Prostate gland (tissue), 2 donors: Measurements from ENCODE around the gene TBC1D16. TPM values are rescaled to one million over a fixed set of nuclear protein-coding genes. Genes with fewer than 3 reads are reported as not detected.
A peak's percentile ranks its signal among the peaks of the same experiment; 100 is the strongest.
"Not testable (repeated sequence)": the region's sequence is repeated elsewhere in the genome, so short reads cannot be mapped to it uniquely, and the experiment has no call there.

ENCODE experiments used
- DNase-seq: peaks from one replicate; pipeline ENCODE4 v3.0.0-alpha.2; 2019; ENCODE audit warnings: low spot score
- H3K27ac ChIP-seq, 2 donors: fragments of 200-600 bp; sonication (generic); 2 replicates each; pipeline ENCODE4 v1.5.1; 2017 to 2019
- H3K27me3 ChIP-seq: fragments of 200-600 bp; sonication (generic); replicated peaks from 2 replicates; pipeline ENCODE4 v1.5.1; 2019; ENCODE audit not compliant: insufficient read depth
- H3K36me3 ChIP-seq, 2 donors: fragments of 200-600 bp; sonication (generic); 1 replicate in 1 of 2; 2 replicates in 1 of 2; pipeline versions ENCODE4 v1.5.1 to v1.8.1; 2017 to 2019
- H3K4me1 ChIP-seq: fragments of 200-600 bp; sonication (generic); replicated peaks from 2 replicates; pipeline ENCODE4 v1.5.1; 2019
- H3K4me3 ChIP-seq, 2 donors: fragments of 200-600 bp; sonication (generic); 2 replicates each; pipeline ENCODE4 v1.5.1; 2017 to 2019
- H3K9me3 ChIP-seq: fragments of 200-600 bp; sonication (generic); 2 replicates; pipeline ENCODE4 v1.5.1; 2017
- CTCF ChIP-seq, 4 experiments: fragments of 200-600 bp in 2 of 4; fragments of 450-650 bp in 2 of 4; sonication (generic) in 2 of 4; IDR thresholded peaks; 1 replicate in 3 of 4; 2 replicates in 1 of 4; pipeline ENCODE4 v1.5.1; 2016 to 2019; ENCODE audit warnings: antibody characterized with exemption in 4 of 4, mild to moderate bottlenecking in 2 of 4, moderate library complexity in 2 of 4
- POLR2A ChIP-seq: fragments of 450-650 bp; IDR thresholded peaks from one replicate; pipeline ENCODE4 v1.6.1; 2016; ENCODE audit warnings: antibody characterized with exemption, mild to moderate bottlenecking
- POLR2AphosphoS5 ChIP-seq: sonication (generic); formaldehyde crosslinking; IDR thresholded peaks from one replicate; pipeline ENCODE4 v1.6.1; 2017; ENCODE audit warnings: antibody characterized with exemption
- WGBS: methylation state at CpG from one replicate; pipeline ENCODE4 v1.1.5; 2018; 5-methylcytosine and 5-hydroxymethylcytosine counted together
- intact Hi-C: fragments of 100-400 bp; cut with DNase I; formaldehyde crosslinking; loops from one replicate; pipeline ENCODE4 v1.14.2; 2022
- total RNA-seq, 2 donors: library from RNA; depleted of rRNA; stranded (reverse); fragments of >200 nt; gene quantifications; one replicate each; pipeline ENCODE4 v1.1.0, GENCODE V29; 2016

Gene TBC1D16
- total RNA-seq, 2 donors from 2014 or later, result 29.1 to 41.9 TPM

- Histone ChIP-seq H3K36me3 (no peaks in the 10 kb centered on the region), H3K4me3 (no peak overlapping the region), H3K4me1 (peaks cover 25% of the 10 kb centered on the region), H3K27ac (no peak overlapping the region), H3K9me3 (no peaks in the 10 kb centered on the region), H3K27me3 (no peaks in the 10 kb centered on the region)
- intact Hi-C loops, result no loop called here
- TF ChIP-seq CTCF (IDR thresholded peaks at IDR 0.05) (no peak), POLR2AphosphoS5 (no peak), POLR2A (no peak)
- DNase-seq, result no peak
- 83% methylated on average over 12 of the region's 12 CpGs for WGBS
These were observed 39.4 kb downstream of the TBC1D16 start for GRCh38 chr17:79996291-79996690.

- Histone ChIP-seq H3K9me3 (no peaks in the 10 kb centered on the region), H3K27me3 (no peaks in the 10 kb centered on the region), H3K36me3 (no peaks in the 10 kb centered on the region), H3K4me1 (peaks cover 25% of the 10 kb centered on the region), H3K4me3 (no peak overlapping the region), H3K27ac (no peak overlapping the region)
- no peak for DNase-seq
- TF ChIP-seq POLR2AphosphoS5 (no peak), POLR2A (no peak), CTCF (IDR thresholded peaks at IDR 0.05) (no peak)
- 92% methylated on average over 8 of the region's 8 CpGs for WGBS
- intact Hi-C loops, result no loop called here
These were observed 40.0 kb downstream of the TBC1D16 start for GRCh38 chr17:79995696-79996095.

- intact Hi-C loops, result loop anchor here (5.0 kb wide), 2 partner anchors 152 to 197 kb away; partner anchors contain the start of gene CBX8
These were observed 41.1 kb downstream of the TBC1D16 start for GRCh38 chr17:79994602-79995001.

GRCh38 chr17:79994228-79994569 lies 41.5 kb downstream of the TBC1D16 start:
- 86% methylated on average over 4 of the region's 4 CpGs for WGBS
- not testable (repeated sequence) for H3K4me3 ChIP-seq, H3K36me3 ChIP-seq, H3K27me3 ChIP-seq, H3K9me3 ChIP-seq, DNase-seq
- H3K4me1 ChIP-seq, result peaks cover 32% of the 10 kb centered on the region
- intact Hi-C loops, result loop anchor here (5.0 kb wide), 2 partner anchors 152 to 197 kb away; partner anchors contain the start of gene CBX8
- peak overlapping the region; percentile 76 to 90 for H3K27ac ChIP-seq

More at GRCh38 chr17:79994602-79995001, 41.1 kb downstream of the TBC1D16 start:
- no peak for DNase-seq
- peak overlapping the region in 1 of 2 donors; percentile 90 for H3K27ac ChIP-seq
- no peaks in the 10 kb centered on the region for H3K36me3 ChIP-seq
- no peak overlapping the region for H3K4me3 ChIP-seq
- TF ChIP-seq POLR2A (no peak), CTCF (IDR thresholded peaks at IDR 0.05) (no peak), POLR2AphosphoS5 (no peak)
- 94% methylated on average over 13 of the region's 13 CpGs for WGBS
- H3K27me3 ChIP-seq, result no peaks in the 10 kb centered on the region
- H3K9me3 ChIP-seq, result no peaks in the 10 kb centered on the region
- peaks cover 29% of the 10 kb centered on the region for H3K4me1 ChIP-seq

GRCh38 chr17:79993390-79994227 lies 42.1 kb downstream of the TBC1D16 start:
- no peak overlapping the region for H3K4me3 ChIP-seq
- H3K27ac ChIP-seq, result peak overlapping the region; percentile 76 to 90
- TF ChIP-seq POLR2AphosphoS5 (peak; percentile 53), CTCF (IDR thresholded peaks at IDR 0.05) (no peak), POLR2A (no peak)
- intact Hi-C loops, result loop anchor here (2.0 to 5.0 kb wide), 3 partner anchors 151 to 251 kb away; partner anchors contain the start of gene CBX8
- H3K27me3 ChIP-seq, result no peaks in the 10 kb centered on the region
- H3K4me1 ChIP-seq, result peaks cover 37% of the 10 kb centered on the region
- WGBS, result 36% methylated on average over 22 of the region's 22 CpGs
- H3K9me3 ChIP-seq, result no peaks in the 10 kb centered on the region
- DNase-seq, result peak; percentile 64
- H3K36me3 ChIP-seq, result no peaks in the 10 kb centered on the region
